CD4-positive, CD25-positive, alpha-beta regulatory T cell (primary cell): ENCODE measurements around the gene SEPTIN14. TPM values are rescaled to one million over a fixed set of nuclear protein-coding genes. Genes with fewer than 3 reads are reported as not detected.
"Not testable (repeated sequence)": the region's sequence is repeated elsewhere in the genome, so short reads cannot be mapped to it uniquely, and the experiment has no call there.

Source experiments
- ATAC-seq, 2 donors: fragments of 150-1000 bp; cut with Tn5 transposase; one replicate each; pipeline ENCODE4 v1.10.0; 2021; ENCODE audit warnings: low read depth in 2 of 2, moderate number of reproducible peaks in 2 of 2, moderate library complexity in 1 of 2
- DNase-seq, 3 donors: peaks; one replicate each; pipeline versions ENCODE4 v3.0.0 to v3.0.0-alpha.2; 2012 to 2022; ENCODE audit warnings: mixed read lengths in 1 of 3
- H3K27ac ChIP-seq: one replicate; pipeline ENCODE4 v1.7.0; 2013; ENCODE audit warnings: mild to moderate bottlenecking, low read length; ENCODE audit not compliant: insufficient read depth, poor library complexity, severe bottlenecking
- H3K27me3 ChIP-seq: one replicate; pipeline ENCODE4 v1.7.0; 2013; ENCODE audit warnings: low read length; ENCODE audit not compliant: control insufficient read depth, insufficient read depth
- H3K36me3 ChIP-seq: one replicate; pipeline ENCODE4 v1.7.0; 2013; ENCODE audit warnings: mild to moderate bottlenecking, low read length, moderate library complexity; ENCODE audit not compliant: control insufficient read depth, insufficient read depth
- H3K4me1 ChIP-seq: 2 replicates; pipeline ENCODE4 v1.7.0; 2013; ENCODE audit warnings: mild to moderate bottlenecking, low read length; ENCODE audit not compliant: insufficient read depth, control insufficient read depth, poor library complexity, severe bottlenecking
- H3K4me3 ChIP-seq: one replicate; pipeline ENCODE4 v1.7.0; 2013; ENCODE audit warnings: low read depth, mild to moderate bottlenecking, low read length, moderate library complexity
- H3K9me3 ChIP-seq, 2 experiments: 1 replicate in 1 of 2; 2 replicates in 1 of 2; pipeline ENCODE4 v1.7.0; 2013; ENCODE audit warnings: low read length in 2 of 2, mild to moderate bottlenecking in 1 of 2, moderate library complexity in 1 of 2; ENCODE audit not compliant: control insufficient read depth in 2 of 2
- H3K27ac Mint-ChIP-seq, 3 donors: one replicate each; pipeline ENCODE4 v1.8.0; 2020 to 2022; ENCODE audit warnings: mild to moderate bottlenecking in 3 of 3, mixed read lengths in 3 of 3, moderate library complexity in 2 of 3
- H3K27me3 Mint-ChIP-seq: one replicate; pipeline ENCODE4 v1.8.0; 2022; ENCODE audit warnings: mild to moderate bottlenecking, mixed read lengths
- H3K36me3 Mint-ChIP-seq: one replicate; pipeline ENCODE4 v1.8.0; 2020; ENCODE audit warnings: mixed read lengths
- H3K4me1 Mint-ChIP-seq, 4 donors: one replicate each; pipeline ENCODE4 v1.8.0; 2020 to 2022; ENCODE audit warnings: mixed read lengths in 4 of 4, mild to moderate bottlenecking in 1 of 4
- H3K4me3 Mint-ChIP-seq, 4 donors: one replicate each; pipeline ENCODE4 v1.8.0; 2020 to 2022; ENCODE audit warnings: mild to moderate bottlenecking in 4 of 4, mixed read lengths in 4 of 4, moderate library complexity in 3 of 4
- H3K9me3 Mint-ChIP-seq, 7 donors: one replicate each; pipeline ENCODE4 v1.8.0; 2020 to 2022; ENCODE audit warnings: mixed read lengths in 7 of 7, mild to moderate bottlenecking in 3 of 7, moderate library complexity in 2 of 7
- polyA plus RNA-seq, 4 donors: library from polyadenylated mRNA; unstranded; fragments of 300-500 nt; fragmentation: Illumina TruSeq; gene quantifications; one replicate each; pipeline ENCODE4 v1.2.3, GENCODE V29; 2021
- total RNA-seq: library from RNA; stranded (reverse); gene quantifications from one replicate; pipeline ENCODE4 v1.2.3, GENCODE V29; 2022

SEPTIN14 gene
- not detected for total RNA-seq
- polyA plus RNA-seq, result not detected

DNA sequence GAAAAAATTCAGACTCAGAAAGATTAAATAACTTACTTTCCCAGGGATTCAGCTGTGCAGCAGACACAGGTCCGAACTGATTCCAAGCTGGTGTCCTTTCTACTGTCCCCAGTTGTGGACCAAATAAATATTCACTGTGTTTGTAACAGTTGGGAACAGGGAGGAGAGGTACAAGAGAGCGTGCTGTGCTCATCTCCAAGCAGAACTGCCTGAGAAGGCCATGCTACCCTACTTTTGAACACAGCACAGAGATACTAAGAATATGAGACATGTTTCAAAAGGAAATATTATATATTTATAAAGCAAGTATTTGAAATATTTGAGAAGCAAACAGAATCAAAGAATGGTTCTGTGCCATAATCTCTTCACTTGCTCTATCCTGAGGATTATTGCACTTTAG lies at the start of gene SEPTIN14:
Gene SEPTIN14, minus strand, starts transcription at position 101 of the 400 bp plus-strand sequence. CDS start 756 bp downstream, outside the sequence.
- not testable (repeated sequence) for H3K27me3 Mint-ChIP-seq, H3K9me3 Mint-ChIP-seq, H3K27me3 ChIP-seq, H3K36me3 Mint-ChIP-seq, H3K4me3 ChIP-seq, ATAC-seq, H3K9me3 ChIP-seq, H3K27ac Mint-ChIP-seq, H3K36me3 ChIP-seq, H3K4me1 Mint-ChIP-seq, H3K4me3 Mint-ChIP-seq, H3K4me1 ChIP-seq, H3K27ac ChIP-seq, DNase-seq

DNA sequence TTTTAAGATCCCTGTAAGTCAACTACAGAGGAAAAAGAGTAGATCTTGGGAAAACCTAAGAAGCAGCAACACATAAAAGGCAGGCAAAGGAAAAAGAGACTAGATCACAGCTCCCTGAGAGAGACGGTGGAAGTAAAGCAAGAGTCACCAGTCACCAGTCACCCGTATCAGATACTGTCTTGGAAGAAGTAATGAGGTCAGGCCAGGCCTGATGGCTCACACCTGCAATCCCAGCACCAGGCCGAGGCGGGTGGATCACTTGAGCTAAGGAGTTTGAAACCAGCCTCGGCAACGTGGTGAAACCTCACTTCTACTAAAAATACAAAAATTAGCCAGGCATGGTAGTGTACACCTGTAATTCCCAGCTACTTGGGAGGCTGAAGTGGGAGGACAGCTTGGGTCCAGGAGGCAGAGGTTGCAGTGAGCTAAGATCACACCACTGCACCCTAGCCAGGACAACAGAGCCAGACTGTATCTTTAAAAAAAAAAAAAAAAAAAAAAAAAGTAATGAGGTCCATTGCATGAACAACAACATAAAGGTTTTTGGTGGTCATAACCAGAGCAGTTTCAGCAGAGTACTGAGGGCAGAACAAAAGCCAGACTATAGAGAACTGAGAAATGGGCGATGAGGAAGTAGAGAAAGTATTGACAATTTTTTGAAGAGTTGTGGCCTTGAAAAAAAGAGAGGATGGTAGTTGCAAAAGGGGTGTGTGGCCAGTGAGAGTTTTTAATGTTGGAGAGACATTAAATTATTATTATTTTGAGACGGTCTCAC lies 41.6 kb upstream of the SEPTIN14 start:
- no peak overlapping the region for H3K4me3 Mint-ChIP-seq
- Histone ChIP-seq H3K27me3 (no peaks in the 10 kb centered on the region), H3K9me3 (no peaks in the 10 kb centered on the region), H3K4me3 (no peak overlapping the region), H3K27ac (no peak overlapping the region), H3K4me1 (no peaks in the 10 kb centered on the region), H3K36me3 (no peaks in the 10 kb centered on the region)
- DNase-seq, result no peak
- H3K27ac Mint-ChIP-seq, result peak overlapping the region in 1 of 3 donors; percentile 16
- H3K9me3 Mint-ChIP-seq, result peaks cover 0 to 5% (median 2%) of the 10 kb centered on the region in 7 donors
- H3K27me3 Mint-ChIP-seq, result no peaks in the 10 kb centered on the region
- H3K36me3 Mint-ChIP-seq, result peaks cover 12% of the 10 kb centered on the region
- peaks cover 0 to 8% (median 1%) of the 10 kb centered on the region in 4 donors for H3K4me1 Mint-ChIP-seq
- ATAC-seq, result no peak

DNA sequence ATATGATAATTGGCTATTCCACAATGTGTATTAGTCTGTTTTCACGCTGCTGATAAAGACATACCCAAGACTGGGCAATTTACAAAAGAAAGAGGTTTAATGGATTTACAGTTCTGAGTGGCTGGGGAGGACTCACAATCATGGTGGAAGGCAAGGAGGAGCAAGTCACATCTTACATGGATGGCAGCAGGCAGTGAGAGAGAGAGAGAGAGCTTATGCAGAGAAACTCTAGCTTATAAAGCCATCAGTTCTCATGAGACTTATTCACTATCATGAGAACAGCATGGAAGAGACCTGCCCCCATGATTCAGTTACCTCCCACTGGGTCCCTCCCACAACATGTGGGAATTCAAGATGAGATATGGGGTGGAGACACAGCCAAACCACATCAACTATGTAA lies 38.5 kb upstream of the SEPTIN14 start:
- not testable (repeated sequence) for H3K36me3 Mint-ChIP-seq, H3K9me3 ChIP-seq, H3K4me1 Mint-ChIP-seq, H3K27me3 Mint-ChIP-seq, H3K36me3 ChIP-seq, H3K27ac ChIP-seq, DNase-seq, H3K27me3 ChIP-seq, H3K4me3 ChIP-seq, ATAC-seq, H3K9me3 Mint-ChIP-seq, H3K4me3 Mint-ChIP-seq, H3K27ac Mint-ChIP-seq, H3K4me1 ChIP-seq

DNA sequence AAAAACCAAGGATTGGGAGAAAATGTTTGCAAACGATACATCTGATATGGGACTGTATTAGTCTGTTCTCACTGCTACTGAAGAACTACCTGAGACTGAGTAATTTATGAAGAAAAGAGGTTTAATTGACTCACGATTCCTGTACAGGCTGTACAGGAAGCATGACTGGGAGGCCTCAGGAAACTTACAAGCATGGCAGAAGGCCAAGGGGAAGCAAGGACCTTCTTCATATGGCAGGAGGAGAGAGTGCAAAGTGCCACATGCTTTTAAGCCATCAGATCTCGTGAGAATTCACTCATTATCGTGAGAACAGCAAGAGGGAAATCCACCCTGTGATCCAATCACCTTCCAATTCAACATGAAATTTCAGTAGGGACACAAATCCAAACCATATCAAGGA lies 35.7 kb upstream of the SEPTIN14 start:
- no peak overlapping the region for H3K4me3 ChIP-seq
- Mint-ChIP-seq H3K36me3 (peaks cover 3% of the 10 kb centered on the region), H3K9me3 (peaks cover 0 to 2% (median 0%) of the 10 kb centered on the region in 7 donors), H3K4me1 (peaks cover 0 to 2% (median 0%) of the 10 kb centered on the region in 4 donors), H3K27ac (no peak overlapping the region), H3K27me3 (no peaks in the 10 kb centered on the region), H3K4me3 (no peak overlapping the region)
- H3K27ac ChIP-seq, result no peak overlapping the region
- no peaks in the 10 kb centered on the region for H3K36me3 ChIP-seq
- no peaks in the 10 kb centered on the region for H3K4me1 ChIP-seq
- DNase-seq (no peak), ATAC-seq (no peak)
- no peaks in the 10 kb centered on the region for H3K27me3 ChIP-seq
- no peaks in the 10 kb centered on the region for H3K9me3 ChIP-seq

DNA sequence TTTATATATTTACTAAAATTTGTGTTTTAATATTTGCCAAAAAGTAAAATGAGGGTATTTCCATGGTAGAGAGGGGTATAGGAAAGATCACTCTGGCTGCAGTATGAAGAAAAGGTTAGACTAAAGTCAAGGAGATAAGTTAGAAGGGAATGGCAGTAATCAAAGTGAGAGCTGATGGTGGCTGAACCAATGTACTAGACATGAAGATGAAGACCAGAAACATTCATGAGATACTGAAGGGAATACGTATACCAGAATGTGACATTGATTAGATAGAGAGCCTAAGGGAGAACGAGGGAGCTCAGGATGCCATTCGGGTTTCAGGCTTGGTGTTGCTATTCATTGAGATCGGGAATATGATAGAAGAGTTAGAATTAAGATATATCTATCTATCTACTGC lies 32.5 kb upstream of the SEPTIN14 start:
- Histone ChIP-seq H3K36me3 (no peaks in the 10 kb centered on the region), H3K9me3 (no peaks in the 10 kb centered on the region), H3K4me1 (no peaks in the 10 kb centered on the region), H3K27ac (no peak overlapping the region), H3K4me3 (no peak overlapping the region), H3K27me3 (no peaks in the 10 kb centered on the region)
- H3K27ac Mint-ChIP-seq, result no peak overlapping the region
- peaks cover 0 to 2% (median 0%) of the 10 kb centered on the region in 4 donors for H3K4me1 Mint-ChIP-seq
- no peak overlapping the region for H3K4me3 Mint-ChIP-seq
- DNase-seq, result no peak
- ATAC-seq, result no peak
- H3K9me3 Mint-ChIP-seq, result peaks cover 0 to 1% (median 0%) of the 10 kb centered on the region in 7 donors
- H3K27me3 Mint-ChIP-seq, result no peaks in the 10 kb centered on the region
- H3K36me3 Mint-ChIP-seq, result no peaks in the 10 kb centered on the region

DNA sequence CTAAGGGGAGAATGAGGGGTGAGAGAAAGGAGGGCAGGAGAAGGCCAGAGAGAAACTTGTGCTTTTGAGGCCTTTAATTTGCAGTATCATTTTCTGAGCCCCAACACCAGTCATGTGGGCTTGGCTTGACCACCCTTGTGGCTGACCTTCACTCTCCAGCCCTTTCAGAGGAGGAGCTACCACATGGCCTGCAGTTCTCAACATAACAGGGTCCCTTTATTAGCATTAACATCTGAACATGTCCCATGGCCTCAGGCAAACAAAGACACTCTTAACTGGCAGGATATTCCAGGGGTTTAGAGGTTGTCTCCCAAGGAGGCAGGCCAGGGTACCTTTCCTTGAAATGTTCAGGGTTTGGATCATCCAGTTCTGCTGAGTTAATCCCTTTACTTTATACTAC lies 31.4 kb upstream of the SEPTIN14 start:
- Histone ChIP-seq H3K4me3 (no peak overlapping the region), H3K4me1 (no peaks in the 10 kb centered on the region), H3K36me3 (no peaks in the 10 kb centered on the region), H3K27ac (no peak overlapping the region), H3K27me3 (no peaks in the 10 kb centered on the region), H3K9me3 (no peaks in the 10 kb centered on the region)
- H3K27me3 Mint-ChIP-seq, result no peaks in the 10 kb centered on the region
- DNase-seq, result no peak
- H3K9me3 Mint-ChIP-seq, result peaks cover 0 to 1% (median 0%) of the 10 kb centered on the region in 7 donors
- H3K36me3 Mint-ChIP-seq, result no peaks in the 10 kb centered on the region
- no peak overlapping the region for H3K27ac Mint-ChIP-seq
- H3K4me3 Mint-ChIP-seq, result no peak overlapping the region
- peaks cover 0 to 2% (median 0%) of the 10 kb centered on the region in 4 donors for H3K4me1 Mint-ChIP-seq
- no peak for ATAC-seq

DNA sequence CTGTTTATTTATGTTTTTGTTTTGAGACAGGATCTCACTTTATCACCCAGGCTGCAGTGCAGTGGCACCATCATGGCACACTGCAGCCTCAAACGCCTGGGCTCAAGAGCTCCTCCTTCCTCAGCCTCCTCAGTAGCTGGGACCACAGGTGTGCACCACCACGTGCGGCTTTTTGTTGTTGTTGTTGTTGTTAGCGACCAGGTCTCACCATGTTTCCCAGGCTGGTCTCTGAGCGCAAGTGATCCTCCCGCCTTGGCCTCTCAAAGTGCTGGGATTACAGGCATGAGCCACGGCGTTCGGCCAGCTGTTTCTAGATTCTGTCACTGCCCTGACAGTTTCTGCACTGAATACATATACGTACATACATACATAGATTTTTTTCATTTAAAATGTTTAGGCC lies 25.8 kb upstream of the SEPTIN14 start:
- not testable (repeated sequence) for H3K9me3 Mint-ChIP-seq, H3K9me3 ChIP-seq, H3K36me3 Mint-ChIP-seq, H3K27me3 ChIP-seq, DNase-seq, ATAC-seq, H3K36me3 ChIP-seq, H3K27me3 Mint-ChIP-seq, H3K4me1 ChIP-seq
- Mint-ChIP-seq H3K4me3 (peak overlapping the region; percentile 88 to 95 (median 90)), H3K27ac (peak overlapping the region; percentile 76 to 86 (median 83)), H3K4me1 (peaks cover 0 to 11% (median 5%) of the 10 kb centered on the region in 4 donors)
- Histone ChIP-seq H3K27ac (peak overlapping the region; percentile 23), H3K4me3 (peak overlapping the region; percentile 90)

DNA sequence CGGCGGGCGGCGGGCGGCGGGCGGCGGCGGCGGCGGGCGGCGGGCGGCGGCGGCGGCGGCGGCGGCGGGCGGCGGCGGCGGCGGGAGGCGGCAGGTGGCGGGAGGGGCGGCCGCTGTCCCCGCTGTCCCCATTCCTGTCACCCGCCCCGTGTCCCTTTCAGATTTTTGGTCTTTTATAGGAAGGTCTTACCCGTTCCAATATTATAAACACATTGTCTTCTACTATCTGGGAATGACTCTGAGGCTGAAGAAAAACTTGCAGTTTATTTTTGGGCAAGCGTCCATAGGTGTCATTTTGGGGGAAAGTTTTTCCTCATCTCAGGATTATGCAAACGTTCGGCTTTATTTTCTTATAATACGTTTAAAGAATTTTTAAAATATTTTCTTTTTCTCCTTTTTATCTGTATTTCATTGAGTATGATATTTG lies 25.3 kb upstream of the SEPTIN14 start:
- no peak for ATAC-seq
- peak overlapping the region; percentile 23 for H3K27ac ChIP-seq

More for the DNA sequence above, 25.3 kb upstream of the SEPTIN14 start:
- H3K4me1 Mint-ChIP-seq, result peaks cover 0 to 11% (median 5%) of the 10 kb centered on the region in 4 donors
- no peaks in the 10 kb centered on the region for H3K9me3 Mint-ChIP-seq
- no peaks in the 10 kb centered on the region for H3K36me3 ChIP-seq
- H3K4me1 ChIP-seq, result peaks cover 4% of the 10 kb centered on the region
- DNase-seq, result no peak
- H3K27me3 ChIP-seq, result no peaks in the 10 kb centered on the region
- H3K4me3 ChIP-seq, result peak overlapping the region; percentile 90
- no peaks in the 10 kb centered on the region for H3K27me3 Mint-ChIP-seq
- peak overlapping the region; percentile 88 to 95 (median 90) for H3K4me3 Mint-ChIP-seq
- peak overlapping the region; percentile 76 to 86 (median 83) for H3K27ac Mint-ChIP-seq
- H3K36me3 Mint-ChIP-seq, result no peaks in the 10 kb centered on the region
- H3K9me3 ChIP-seq, result no peaks in the 10 kb centered on the region
